HG02943 (cell line): ENCODE measurements around the gene ZNF638.
A peak's percentile ranks its signal among the peaks of the same experiment; 100 is the strongest.

ENCODE experiments used
- ATAC-seq: cut with Tn5 transposase; IDR thresholded peaks from one replicate; pipeline ENCODE4 v1.9.1; 2021; ENCODE audit warnings: mild to moderate bottlenecking, low read depth, moderate library complexity; ENCODE audit not compliant: unreplicated experiment

Gene ZNF638

DNA sequence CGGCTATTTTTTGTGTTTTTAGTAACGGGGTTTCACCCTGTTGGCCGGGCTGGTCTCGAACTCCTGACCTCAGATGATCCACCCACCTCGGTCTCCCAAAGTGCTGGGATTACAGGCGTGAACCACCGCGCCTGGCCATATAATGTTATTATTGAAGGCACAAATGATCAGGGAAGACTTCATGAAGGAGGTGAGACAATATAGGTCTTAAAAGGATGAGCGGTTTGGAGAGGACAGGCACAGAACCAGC, 326 bp upstream of the ZNF638 start:
- ATAC-seq, result peak; percentile 5

DNA sequence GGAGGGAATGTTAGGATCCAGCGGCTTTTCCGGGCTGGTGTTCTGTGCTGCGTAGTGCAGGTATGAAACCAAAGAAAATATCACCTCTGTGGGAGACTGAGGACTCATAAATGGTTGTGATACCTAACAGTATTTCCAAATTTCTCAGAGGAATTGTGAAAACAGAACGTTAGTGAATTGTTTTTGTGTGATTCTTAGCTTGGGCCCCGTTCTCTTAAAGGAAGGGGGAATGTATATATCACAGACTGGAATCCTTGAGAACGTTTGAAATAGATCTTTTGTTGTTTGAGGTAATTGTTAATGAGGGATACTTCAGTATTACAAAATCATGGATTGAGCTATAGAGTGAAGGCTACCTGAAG, 834 bp downstream of the ZNF638 start:
- no peak for ATAC-seq

DNA sequence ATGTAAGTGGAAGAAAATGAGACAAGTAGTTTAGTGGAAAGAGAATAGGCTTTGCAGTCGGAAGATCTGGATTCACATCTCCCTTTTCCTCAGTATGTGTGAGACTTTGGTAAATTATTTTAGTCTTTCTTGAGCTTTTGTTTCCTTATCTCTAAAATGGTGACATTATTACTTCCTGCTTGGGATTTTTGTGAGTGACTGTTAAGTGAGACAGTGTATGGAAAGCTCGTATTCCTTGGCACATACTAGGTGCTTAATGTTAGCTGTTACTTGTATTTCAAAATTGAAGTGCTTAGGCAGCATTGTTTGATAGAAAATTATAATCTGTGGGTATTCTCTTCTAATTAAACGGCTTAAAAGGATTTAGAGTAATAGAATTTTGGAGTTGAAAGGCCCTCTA, 2.0 kb downstream of the ZNF638 start:
- ATAC-seq, result no peak

DNA sequence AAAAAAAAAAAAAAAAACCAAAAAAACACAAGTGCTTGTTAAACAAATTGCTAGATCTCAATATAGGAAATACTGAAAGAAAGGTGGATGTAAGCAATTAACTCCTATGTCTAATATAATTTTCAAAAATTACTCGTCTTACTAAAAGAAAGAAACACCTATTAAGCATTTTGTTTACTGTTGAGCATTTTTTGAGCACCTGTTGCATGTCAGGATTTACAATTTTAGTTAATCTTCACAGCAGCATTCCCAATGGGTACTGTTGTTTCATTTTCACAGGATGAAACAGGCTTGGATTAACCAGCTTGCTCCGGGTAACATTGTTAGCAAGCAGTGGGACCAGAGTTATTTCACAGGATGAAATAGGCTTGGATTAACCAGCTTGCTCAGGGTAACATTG, 4.8 kb downstream of the ZNF638 start:
- no peak for ATAC-seq

DNA sequence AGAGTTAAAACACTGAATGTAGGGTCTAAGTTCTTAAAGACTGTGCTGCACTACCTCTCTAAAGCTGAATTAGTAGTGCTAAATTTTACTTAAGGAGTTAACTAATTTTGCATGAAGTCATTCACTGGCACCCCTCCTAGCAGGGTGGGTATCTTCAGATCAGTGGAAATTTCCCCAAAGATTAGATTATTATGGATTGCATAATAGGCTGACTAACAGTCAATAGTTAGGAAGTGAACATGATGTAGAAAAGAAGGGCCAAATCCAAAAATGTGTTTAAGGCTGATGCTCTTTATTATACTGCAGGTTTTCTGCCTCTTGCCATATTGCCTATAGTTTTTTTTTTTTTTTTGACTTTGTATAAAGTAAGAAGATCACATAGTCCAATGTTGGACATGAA, 5.2 kb downstream of the ZNF638 start:
- ATAC-seq, result no peak

DNA sequence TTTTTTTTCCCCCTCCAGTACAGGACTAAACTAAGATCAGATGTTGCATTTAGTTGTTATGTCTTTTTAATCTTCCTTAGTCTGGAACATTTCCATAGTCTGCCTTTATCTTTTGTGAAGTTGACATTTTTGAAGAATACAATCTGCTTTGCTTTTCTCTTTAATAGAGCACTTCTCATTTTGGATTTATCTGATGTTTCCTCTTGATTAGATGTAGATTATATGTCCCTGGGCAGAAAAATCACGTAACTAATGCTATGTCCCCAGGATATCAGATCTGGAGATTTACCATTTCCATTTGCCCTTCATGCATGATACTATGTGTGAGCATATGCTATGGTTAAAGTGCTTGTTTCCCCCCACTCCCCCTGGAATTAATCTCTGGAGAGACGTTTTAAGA, 6.2 kb downstream of the ZNF638 start:
- ATAC-seq, result no peak

DNA sequence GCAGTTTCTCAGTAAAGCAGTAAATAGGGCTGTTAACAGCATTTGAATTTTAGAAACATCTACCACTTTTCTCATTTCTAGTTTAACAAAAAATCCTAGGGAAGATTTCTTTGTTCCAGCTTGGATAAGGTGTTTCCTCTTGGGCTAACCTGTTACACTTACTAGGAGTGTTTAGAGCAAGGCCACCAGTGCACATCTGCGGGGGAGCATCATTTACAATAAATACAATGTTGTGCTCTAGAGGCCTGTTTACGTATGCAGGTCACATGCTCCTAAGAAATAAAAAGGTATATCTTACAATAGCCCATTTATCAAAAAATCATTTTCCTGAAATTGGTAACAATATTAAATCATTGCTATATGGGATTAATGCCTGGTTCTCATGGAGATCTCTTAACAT, 8.1 kb downstream of the ZNF638 start:
- no peak for ATAC-seq

DNA sequence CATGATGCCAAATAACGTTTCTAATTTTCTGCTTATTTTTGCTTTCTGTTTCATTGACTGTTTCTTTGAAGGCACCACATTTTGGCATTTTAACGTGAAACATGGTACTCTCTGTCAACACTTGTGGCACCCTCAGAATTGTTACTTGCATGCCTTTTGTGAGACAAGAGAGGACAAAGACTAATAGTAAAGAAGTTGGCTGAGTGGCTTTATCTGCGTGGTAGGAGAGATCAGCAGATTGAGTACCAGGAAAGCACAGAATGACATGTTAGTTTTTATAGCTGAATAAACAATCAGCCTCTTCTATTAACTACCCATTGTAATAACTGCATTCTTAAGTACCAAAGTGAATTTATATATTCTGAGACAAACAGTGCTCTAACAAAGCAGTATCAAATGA, 8.6 kb downstream of the ZNF638 start:
- ATAC-seq, result no peak

DNA sequence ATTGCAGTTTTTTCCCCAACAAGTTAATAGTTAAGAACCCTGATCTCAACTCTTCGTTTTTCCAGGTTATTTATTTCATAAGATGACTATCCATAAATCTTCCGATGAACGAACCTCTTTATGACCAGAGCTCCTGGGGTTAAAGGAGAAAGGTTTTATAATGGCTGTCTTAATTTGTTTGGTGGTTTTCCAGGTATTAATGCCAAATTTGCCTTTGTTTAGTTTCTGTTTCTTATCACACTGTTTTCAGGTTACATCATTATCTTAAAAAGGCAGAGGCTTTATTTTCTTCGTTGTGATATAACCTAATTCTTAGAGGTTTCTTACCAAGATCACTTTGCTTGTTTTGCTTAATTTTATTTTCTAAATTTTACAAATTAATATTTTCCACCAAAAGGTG, 10.1 kb downstream of the ZNF638 start:
- ATAC-seq, result no peak

DNA sequence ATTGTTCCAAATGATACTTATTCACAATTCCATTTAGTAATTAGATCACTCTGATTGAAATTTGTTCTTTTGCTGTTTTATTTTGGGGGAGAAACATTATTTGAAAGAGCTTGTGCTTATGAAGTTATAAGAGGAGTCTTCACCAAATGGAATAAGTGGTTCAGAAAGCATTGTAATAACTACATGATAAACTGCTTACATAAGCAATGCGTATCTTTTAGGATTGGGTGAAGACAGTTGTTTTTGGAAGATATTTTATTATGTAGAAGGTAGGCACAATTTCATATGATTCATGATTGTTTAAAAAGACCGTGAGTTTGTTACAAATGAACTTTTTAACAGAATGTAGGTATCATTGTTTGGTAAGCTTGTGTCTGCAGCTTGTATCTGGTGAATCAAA, 14.5 kb downstream of the ZNF638 start:
- no peak for ATAC-seq

DNA sequence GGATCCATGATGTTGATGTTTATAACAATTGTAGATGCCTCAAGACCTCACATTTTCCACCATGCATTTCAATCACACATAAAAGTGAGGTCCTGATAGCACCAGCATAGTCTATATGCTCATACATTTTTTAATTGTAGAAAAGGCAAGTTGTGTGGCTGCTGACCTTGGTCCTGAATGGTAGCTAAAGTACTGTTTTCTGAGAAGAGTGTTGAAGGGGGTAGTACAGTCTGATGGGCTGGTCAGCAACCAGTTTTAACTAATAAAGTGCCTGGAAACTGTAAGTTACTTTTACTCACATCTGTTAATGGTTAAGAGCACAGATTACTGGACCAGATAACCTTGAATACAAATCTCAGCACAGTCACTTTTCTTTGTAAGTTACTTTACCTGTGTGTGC, 15.9 kb downstream of the ZNF638 start:
- ATAC-seq, result no peak

DNA sequence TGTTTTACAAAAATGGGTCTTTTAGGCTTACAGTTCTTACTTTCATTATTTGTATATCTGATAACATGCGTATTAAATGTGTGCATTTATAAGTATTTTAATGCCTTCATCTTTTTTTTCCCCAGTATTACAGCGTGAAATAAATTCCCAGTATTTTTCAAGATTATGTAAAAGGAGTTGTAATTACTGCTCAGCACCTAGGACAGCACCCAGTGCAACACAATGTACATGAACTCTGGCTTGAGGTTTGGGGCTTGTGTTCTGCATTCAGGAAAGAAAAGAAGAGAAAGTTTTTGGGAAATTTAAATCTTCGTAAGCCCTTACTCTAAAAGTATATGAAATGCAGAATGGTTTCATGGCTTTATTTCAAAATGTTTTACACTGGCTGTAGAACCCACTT, 16.7 kb downstream of the ZNF638 start:
- no peak for ATAC-seq

DNA sequence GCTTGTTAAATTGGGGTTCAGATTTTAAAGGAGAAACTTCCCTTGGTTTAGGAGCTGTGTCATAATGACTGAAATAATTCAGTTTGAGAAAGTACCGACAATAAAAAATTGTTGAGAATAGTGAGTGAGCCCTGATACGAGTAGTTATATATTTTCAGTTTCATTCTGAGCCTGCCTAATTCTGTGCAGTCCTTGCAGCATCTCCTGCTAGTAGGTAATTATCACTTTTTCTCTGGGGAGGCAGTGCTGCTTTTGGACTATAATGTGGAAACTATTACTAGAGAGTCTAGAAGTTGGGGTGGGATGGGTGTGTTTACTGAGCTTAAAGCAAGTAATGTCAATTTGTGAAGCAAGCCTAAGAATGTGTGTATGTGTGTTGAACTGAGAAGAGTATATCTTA, 21.7 kb downstream of the ZNF638 start:
- no peak for ATAC-seq

DNA sequence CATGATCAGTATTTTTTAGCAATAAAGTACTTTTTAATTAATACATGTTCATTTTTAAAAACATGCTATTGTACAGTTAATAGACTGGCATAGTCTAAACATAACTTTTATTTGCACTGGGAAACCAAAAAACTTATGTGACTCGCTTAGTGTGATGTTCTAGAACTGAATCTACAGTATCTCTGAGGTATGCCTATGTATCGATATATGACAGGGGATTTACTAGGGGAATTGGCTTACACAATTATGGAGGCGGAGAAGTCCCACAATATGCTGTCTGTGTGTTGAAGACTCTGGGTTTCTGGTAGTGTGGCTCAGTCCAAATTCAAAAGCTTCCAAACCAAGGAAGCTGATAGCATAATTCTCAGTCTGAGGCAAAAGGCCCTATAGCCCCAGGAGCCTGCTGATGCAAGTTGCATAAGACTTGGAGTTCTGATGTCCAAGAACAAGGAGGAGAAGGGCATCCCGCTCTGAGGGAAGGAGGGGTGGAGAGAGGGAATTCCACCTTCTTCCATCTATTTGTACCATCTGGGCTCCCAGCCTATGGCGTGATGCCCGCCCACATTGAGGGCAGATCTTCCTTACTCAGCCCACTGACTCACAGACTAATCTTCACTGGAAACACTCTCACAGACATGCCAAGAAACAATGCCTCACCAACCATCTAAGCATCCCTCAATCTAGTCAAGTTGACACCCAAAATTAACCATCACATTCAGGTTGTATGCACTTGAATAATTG, 27.5 kb downstream of the ZNF638 start:
- no peak for ATAC-seq

DNA sequence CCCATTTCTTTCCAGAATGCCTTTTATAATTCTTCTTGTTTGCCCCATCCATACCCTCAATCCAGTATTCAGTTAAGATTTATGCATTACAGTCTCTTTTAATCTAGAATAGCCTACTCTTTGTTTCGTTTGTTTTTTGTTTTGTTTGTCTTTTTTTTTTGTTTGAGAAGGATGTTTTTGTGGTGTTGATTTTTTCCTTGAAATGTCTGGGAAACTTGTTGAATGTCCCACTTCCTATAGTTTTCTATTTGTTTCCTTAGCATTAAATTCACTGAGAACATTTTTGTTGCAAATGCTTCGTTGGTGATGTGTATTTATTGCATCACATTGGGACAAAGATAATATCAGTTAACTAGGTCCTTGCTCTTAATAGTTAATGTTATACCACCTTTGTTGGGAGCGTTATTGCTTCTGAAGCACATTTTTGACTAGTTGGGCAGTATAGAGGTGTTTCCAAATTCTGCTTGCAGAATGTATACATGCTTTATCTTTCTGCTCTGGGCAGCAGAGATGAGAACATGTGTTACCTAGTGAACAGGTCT, 28.9 kb downstream of the ZNF638 start:
- ATAC-seq, result no peak

DNA sequence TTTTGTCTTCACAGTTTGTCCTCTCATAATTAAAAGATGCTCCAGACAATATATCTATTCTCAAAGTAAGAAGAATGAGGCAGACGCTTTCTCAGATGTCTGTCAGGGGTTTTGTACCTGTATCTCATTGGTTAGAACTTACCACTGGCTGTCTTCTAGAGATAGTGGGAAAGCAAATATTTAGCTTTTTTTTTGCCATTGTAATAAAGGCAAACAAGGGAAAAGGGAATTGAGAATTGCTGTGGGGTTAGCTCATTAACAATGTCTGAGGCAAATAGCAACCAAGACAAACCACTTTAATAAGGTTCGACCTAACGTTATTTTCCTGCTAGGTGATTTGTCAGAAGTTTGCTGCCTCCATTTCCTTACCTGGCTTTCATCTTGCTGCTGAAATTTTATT, 30.0 kb downstream of the ZNF638 start:
- ATAC-seq, result no peak

DNA sequence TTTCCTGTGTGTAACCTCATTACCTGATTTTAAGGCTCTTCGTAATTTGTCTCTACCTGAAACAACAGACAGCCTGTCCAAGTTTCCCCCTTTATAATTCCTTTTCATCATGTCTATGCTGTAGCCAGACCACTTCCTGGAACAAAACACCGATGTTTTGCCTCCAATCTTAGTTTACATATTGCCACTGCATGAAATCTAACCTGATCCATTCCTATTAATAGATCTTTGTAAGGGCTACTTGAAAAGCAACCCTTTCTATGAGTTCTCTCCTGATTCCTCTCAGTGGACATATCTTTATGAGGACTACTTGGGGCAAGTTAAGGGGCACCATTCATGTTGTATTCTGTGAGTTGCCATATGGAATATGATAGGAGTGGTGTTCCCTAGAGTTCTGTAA, 30.9 kb downstream of the ZNF638 start:
- ATAC-seq, result no peak

DNA sequence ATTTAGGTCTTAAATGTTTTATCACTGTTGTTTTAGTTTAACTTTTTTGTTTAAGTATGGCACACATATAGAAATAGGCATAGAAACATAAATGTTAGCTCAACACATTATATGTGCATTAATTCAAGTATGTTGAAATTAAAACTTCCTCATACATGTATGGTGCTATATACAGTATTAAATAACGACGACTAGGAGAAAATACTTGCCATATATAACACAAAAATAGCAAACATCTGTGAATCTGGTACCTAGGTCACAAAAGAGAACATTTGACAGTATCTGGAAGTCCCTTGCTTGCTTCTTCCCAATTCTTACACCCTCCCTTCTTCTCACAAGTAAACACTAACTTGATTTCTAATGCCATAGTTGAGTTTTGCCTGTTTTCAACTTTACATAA, 38.4 kb downstream of the ZNF638 start:
- ATAC-seq, result no peak

DNA sequence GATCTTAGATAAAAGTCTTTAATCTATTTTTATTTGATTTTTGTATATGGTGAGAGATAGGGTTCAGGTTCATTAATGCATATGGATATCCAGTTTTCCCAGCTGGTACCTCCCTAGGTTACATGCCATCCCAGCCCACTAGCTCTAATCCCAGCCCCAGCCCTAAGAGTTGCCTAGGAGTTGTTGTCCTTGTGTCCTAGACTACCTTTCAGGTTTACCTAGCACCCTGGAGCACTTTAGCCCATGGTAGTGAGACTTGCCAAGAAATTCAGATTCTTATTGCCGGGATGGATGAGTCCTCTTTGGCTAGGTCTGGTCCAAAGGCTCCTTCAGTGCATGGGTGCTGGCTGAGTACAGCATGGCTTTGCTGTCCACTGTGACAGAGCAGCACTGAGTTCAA, 40.5 kb downstream of the ZNF638 start:
- ATAC-seq, result no peak

DNA sequence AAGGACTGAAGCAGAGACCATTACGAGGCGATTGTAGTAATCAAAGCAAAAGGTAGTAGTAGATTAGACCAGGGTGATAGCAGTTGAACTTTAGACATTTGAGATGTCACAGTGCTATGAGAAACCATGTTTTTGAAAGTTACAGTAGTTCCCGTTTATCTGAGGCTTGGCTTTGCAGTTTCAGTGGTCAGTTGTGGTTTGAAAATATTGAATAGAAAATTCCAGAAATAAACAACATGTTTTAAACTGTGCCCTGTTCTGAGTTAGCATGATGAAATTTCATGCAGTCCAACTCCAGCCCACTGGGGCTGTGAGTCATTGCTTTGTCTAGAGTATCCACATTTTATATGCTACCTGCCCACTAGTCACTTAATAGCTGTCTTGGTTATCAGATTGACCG, 47.5 kb downstream of the ZNF638 start:
- ATAC-seq, result no peak

DNA sequence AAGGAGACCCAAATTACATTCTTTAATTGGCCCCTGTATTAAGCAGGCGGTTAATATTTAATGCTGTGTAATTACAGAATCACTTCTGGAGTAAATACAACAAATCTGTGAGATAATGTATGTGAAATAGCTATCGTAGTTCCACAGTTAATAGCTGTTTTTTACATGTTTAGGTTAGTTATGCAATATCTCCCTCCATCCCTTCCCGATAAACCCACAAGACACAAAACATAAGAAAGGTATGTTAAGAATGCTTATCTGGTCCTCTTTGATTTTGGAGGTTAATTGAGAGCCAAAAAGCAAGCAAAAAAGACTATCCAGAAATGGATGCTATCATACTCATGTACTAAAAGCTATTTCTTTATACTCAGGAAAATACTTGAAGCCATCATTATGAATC, 49.1 kb downstream of the ZNF638 start:
- no peak for ATAC-seq

DNA sequence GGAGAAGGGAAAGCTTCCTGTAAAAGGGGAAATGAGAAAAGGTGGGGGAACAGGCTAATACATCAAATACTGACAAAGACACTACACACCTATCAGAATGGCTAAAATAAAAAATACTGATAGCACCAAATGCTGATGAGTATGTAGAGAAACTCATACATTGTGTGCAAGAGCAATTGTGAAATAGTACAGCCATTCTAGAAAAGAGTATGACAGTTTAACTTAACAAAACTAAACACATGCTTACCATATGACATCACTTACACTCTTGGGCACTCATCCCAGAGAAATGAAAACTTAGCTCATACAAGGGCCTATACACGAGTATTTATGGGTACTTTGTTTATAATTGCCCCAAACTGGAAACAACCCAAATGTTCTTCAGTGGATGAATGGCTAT, 53.4 kb downstream of the ZNF638 start:
- ATAC-seq, result no peak

DNA sequence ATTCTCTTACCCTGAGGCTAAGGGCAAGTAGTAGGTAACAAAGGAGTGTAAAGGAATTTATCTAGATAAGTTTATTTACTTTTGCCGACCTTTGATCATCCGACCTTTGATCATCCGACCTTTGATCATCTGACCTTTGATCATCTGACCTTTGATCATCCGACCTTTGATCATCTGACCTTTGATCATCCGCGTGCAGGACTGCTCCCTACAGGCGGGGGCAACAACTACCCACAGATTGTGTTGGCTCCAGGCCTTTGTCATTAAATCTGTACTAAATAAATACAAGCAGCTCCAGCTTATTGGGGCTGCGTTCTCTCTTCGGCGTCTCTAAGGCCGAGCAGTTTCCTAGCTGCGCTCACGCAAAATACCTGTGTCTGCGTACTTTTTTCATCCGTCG, 56.6 kb downstream of the ZNF638 start:
- no peak for ATAC-seq
